ENCODE data around the gene KIAA0586. TPM values are rescaled to one million over a fixed set of nuclear protein-coding genes. Genes with fewer than 3 reads are reported as not detected.
"Not testable (repeated sequence)": the region's sequence is repeated elsewhere in the genome, so short reads cannot be mapped to it uniquely, and the experiment has no call there.

KIAA0586 gene
- total RNA-seq, 4 donors from 2014 or later = 10.8 to 17.1 (median 13.9) TPM

DNA sequence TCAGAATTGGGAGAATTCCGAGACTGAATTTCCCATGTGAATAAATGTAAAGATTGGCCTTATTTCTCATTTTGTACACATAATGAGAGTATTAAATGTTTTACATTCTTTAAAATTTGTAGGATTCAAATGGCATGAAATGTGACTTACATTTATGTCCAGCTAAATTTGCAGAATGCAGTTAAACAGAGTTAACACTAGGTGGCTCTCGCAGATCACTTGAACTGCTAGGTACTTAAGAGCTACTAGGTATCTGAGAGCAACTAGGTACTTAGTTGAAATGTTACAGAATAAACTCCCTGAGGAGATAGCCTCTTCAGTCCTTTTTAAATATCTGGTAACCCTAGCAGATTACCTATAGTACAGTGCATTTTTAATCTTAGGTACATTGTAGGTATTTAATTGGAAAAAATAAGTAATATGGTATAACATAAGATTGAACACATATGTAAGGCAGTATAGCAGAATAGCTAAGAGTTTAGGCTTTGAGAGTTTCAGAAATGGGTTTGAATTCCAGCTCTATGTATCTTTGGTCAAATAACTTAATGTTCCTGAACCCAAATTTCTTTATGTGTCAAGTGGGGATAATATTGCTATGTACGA lies 73.8 kb downstream of the KIAA0586 start:
- Histone ChIP-seq H3K27ac (replicated peaks in 1 of 4) (no peak overlapping the region), H3K4me1 (no peaks in the 10 kb centered on the region), H3K9me3 (no peaks in the 10 kb centered on the region), H3K4me3 (no peak overlapping the region), H3K27me3 (no peaks in the 10 kb centered on the region), H3K36me3 (peaks cover 18 to 63% (median 37%) of the 10 kb centered on the region in 4 donors)
- intact Hi-C loops (cut with DNase I) = loop anchor here (2.0 to 10.0 kb wide), 3 partner anchors 137 to 623 kb away; no protein-coding TSS in a partner anchor
- DNase-seq (ENCODE audit: extremely low spot score) = no peak
- 45% methylated on average over 3 of the region's 3 CpGs for WGBS
- TF ChIP-seq, protein P1, sequence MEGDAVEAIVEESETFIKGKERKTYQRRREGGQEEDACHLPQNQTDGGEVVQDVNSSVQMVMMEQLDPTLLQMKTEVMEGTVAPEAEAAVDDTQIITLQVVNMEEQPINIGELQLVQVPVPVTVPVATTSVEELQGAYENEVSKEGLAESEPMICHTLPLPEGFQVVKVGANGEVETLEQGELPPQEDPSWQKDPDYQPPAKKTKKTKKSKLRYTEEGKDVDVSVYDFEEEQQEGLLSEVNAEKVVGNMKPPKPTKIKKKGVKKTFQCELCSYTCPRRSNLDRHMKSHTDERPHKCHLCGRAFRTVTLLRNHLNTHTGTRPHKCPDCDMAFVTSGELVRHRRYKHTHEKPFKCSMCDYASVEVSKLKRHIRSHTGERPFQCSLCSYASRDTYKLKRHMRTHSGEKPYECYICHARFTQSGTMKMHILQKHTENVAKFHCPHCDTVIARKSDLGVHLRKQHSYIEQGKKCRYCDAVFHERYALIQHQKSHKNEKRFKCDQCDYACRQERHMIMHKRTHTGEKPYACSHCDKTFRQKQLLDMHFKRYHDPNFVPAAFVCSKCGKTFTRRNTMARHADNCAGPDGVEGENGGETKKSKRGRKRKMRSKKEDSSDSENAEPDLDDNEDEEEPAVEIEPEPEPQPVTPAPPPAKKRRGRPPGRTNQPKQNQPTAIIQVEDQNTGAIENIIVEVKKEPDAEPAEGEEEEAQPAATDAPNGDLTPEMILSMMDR (IDR thresholded peaks at IDR 0.05) = peak; percentile 71 to 90 (median 73)
- TF ChIP-seq POLR2AphosphoS5 (IDR thresholded peaks at IDR 0.05) = no peak

DNA sequence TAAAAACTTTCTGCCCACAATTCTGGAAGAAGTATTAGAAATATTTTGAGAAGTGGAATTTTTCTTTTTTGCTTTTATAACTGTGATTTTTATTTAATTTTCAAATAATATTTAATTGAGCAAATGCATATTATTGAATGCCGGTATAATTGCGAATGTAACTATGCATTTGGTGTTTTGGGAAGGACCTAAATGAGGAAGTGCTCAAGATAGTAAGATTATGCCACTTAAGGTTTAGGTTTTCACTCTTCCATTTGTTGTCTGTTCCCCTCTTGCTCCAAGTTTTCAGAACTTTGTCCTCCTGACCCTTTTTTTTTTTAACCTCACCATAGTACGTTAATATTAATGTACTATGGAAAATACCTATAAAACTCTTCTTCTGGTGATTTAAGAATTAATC lies 85.8 kb downstream of the KIAA0586 start:
- TF ChIP-seq POLR2AphosphoS5 (IDR thresholded peaks at IDR 0.05) (no peak), EP300 (IDR thresholded peaks at IDR 0.05) (no peak), POLR2A (IDR thresholded peaks at IDR 0.05; ENCODE audit: low read depth) (no peak)
- TF ChIP-seq, protein P1 (IDR thresholded peaks at IDR 0.05) = no peak
- Histone ChIP-seq H3K4me1 (no peaks in the 10 kb centered on the region), H3K9me3 (no peaks in the 10 kb centered on the region), H3K4me3 (no peak overlapping the region), H3K27me3 (no peaks in the 10 kb centered on the region), H3K27ac (replicated peaks in 1 of 4) (no peak overlapping the region), H3K36me3 (peaks cover 0 to 47% (median 21%) of the 10 kb centered on the region in 4 donors)
- DNase-seq (ENCODE audit: extremely low spot score) = no peak
- intact Hi-C loops (cut with DNase I) = no loop called here
- 96% methylated on average over 3 of the region's 3 CpGs for WGBS

DNA sequence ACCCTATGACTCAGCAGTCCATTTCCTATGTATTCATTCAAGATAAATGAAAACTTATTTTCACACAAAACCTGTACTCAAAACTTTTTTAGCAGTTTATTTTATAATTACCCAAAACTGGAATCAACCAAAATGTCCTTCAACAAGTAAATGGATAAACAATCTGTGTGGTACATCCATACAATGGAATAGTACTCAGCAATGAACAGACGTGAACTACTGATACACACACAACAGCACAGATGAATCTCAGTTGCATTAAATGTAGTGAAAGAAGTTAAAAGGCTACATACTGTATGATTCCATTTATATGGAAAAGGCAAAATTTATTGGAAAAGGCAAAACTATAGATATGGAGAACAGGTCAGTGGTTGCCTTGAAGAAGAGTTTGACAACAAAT lies 90.1 kb downstream of the KIAA0586 start:
- Histone ChIP-seq H3K4me3 (no peak overlapping the region), H3K36me3 (peaks cover 4 to 48% (median 16%) of the 10 kb centered on the region in 4 donors), H3K9me3 (no peaks in the 10 kb centered on the region), H3K4me1 (no peaks in the 10 kb centered on the region), H3K27ac (replicated peaks in 1 of 4) (no peak overlapping the region), H3K27me3 (no peaks in the 10 kb centered on the region)
- intact Hi-C loops (cut with DNase I) = no loop called here
- TF ChIP-seq, protein P1 (IDR thresholded peaks at IDR 0.05) = no peak
- TF ChIP-seq EP300 (IDR thresholded peaks at IDR 0.05) (no peak), POLR2A (IDR thresholded peaks at IDR 0.05; ENCODE audit: low read depth) (no peak), POLR2AphosphoS5 (IDR thresholded peaks at IDR 0.05) (no peak)
- 97% methylated on average over 1 of the region's 1 CpG for WGBS
- DNase-seq (ENCODE audit: extremely low spot score) = no peak

DNA sequence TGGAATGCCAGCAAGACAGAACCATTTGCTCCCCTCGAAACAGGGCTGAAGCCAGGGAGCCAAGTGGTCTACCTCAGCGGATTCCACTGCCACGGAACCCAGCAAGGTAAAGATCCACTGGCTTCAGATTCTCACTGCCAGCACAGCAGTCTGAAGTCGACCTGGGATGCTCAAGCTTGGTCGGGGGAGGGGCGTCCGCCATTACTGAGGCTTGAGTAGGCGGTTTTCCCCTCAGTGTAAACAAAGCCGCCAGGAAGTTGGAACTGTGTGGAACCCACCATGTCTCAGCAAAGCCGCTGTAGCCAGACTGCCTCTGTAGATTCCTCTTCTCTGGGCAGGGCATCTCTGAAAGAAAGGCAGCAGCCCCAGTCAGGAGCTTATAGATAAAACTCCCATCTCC lies 98.2 kb downstream of the KIAA0586 start:
- H3K4me1 ChIP-seq; DNase-seq (ENCODE audit: extremely low spot score); H3K27ac ChIP-seq (replicated peaks in 1 of 4); H3K9me3 ChIP-seq; H3K27me3 ChIP-seq; H3K4me3 ChIP-seq; intact Hi-C loops (cut with DNase I): not testable (repeated sequence)
- H3K36me3 ChIP-seq = peaks cover 4 to 21% (median 14%) of the 10 kb centered on the region in 4 donors
- WGBS = 92% methylated on average over 9 of the region's 10 CpGs

DNA sequence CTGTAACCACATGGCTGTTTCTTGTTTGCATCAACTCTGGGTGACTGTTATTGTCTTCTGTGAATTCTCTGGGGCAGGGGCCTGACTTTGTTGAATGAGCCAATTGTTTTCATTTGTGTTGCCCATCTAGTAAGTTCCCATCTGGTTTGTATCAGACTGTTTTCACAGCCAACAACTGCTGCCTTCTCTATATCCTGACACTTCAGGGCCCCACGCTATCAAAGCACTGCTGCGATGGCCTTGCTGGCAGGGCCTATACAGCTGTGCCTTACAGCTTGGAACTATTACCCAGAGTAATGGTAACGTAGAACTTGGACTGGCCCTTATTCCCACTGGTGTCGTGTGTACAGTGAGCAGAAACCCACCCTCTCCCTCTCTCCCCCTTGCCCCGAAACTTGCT lies 105.9 kb downstream of the KIAA0586 start:
- H3K9me3 ChIP-seq = peaks cover 0 to 7% (median 0%) of the 10 kb centered on the region in 4 donors
- peak overlapping the region; percentile 48 to 72 (median 62) for H3K27ac ChIP-seq (replicated peaks in 1 of 4)
- intact Hi-C loops (cut with DNase I) = no loop called here
- H3K36me3 ChIP-seq = no peaks in the 10 kb centered on the region
- TF ChIP-seq EP300 (IDR thresholded peaks at IDR 0.05) (no peak), POLR2A (IDR thresholded peaks at IDR 0.05; ENCODE audit: low read depth) (no peak), POLR2AphosphoS5 (IDR thresholded peaks at IDR 0.05) (no peak)
- TF ChIP-seq, protein P1 (IDR thresholded peaks at IDR 0.05) = no peak
- no peak for DNase-seq (ENCODE audit: extremely low spot score)
- 61% methylated on average over 5 of the region's 5 CpGs for WGBS
- H3K27me3 ChIP-seq = no peaks in the 10 kb centered on the region
- no peak overlapping the region for H3K4me3 ChIP-seq
- H3K4me1 ChIP-seq = peaks cover 9 to 30% (median 26%) of the 10 kb centered on the region in 4 donors
